Hepatocyte (in vitro differentiated cells): ENCODE measurements around the gene ANO10. TPM values are rescaled to one million over a fixed set of nuclear protein-coding genes. Genes with fewer than 3 reads are reported as not detected.

ENCODE experiments used
- DNase-seq: peaks from one replicate; pipeline ENCODE4 v3.0.0-alpha.2; 2016; ENCODE audit warnings: low spot score
- H2AFZ ChIP-seq: fragments of 200-600 bp; sonication (generic); 2 replicates; pipeline ENCODE4 v1.6.0; 2016; ENCODE audit warnings: antibody characterized with exemption, mild to moderate bottlenecking
- H3K27ac ChIP-seq: fragments of 200-600 bp; sonication (generic); 2 replicates; pipeline ENCODE4 v1.5.1; 2016; ENCODE audit warnings: mild to moderate bottlenecking
- H3K27me3 ChIP-seq: fragments of 200-600 bp; sonication (generic); 2 replicates; pipeline ENCODE4 v1.6.1; 2016
- H3K36me3 ChIP-seq: fragments of 200-600 bp; sonication (generic); replicated peaks from 2 replicates; pipeline ENCODE4 v1.5.1; 2016; ENCODE audit warnings: low read depth; ENCODE audit not compliant: insufficient read depth
- H3K4me1 ChIP-seq: fragments of 200-600 bp; sonication (generic); 2 replicates; pipeline ENCODE4 v1.5.1; 2016; ENCODE audit warnings: mild to moderate bottlenecking, moderate library complexity; ENCODE audit not compliant: insufficient read depth
- H3K4me2 ChIP-seq: fragments of 200-600 bp; sonication (generic); 2 replicates; pipeline ENCODE4 v1.6.0; 2016
- H3K4me3 ChIP-seq: fragments of 200-600 bp; sonication (generic); 2 replicates; pipeline ENCODE4 v1.5.1; 2016; ENCODE audit warnings: mild to moderate bottlenecking
- H3K79me2 ChIP-seq: fragments of 200-600 bp; sonication (generic); 2 replicates; pipeline ENCODE4 v1.6.0; 2017; ENCODE audit warnings: mild to moderate bottlenecking
- H3K9me2 ChIP-seq: fragments of 200-600 bp; sonication (generic); replicated peaks from 2 replicates; pipeline ENCODE4 v1.6.0; 2017; ENCODE audit warnings: mild to moderate bottlenecking; ENCODE audit not compliant: insufficient read depth
- H3K9me3 ChIP-seq: fragments of 200-600 bp; sonication (generic); 2 replicates; pipeline ENCODE4 v1.5.1; 2016; ENCODE audit warnings: low read depth, mild to moderate bottlenecking
- H4K20me1 ChIP-seq: fragments of 200-600 bp; sonication (generic); 2 replicates; pipeline ENCODE4 v1.6.0; 2016; ENCODE audit warnings: mild to moderate bottlenecking; ENCODE audit not compliant: insufficient read depth, poor library complexity, severe bottlenecking
- CTCF ChIP-seq: fragments of 200-600 bp; sonication (generic); IDR thresholded peaks from 2 replicates; pipeline ENCODE4 v1.5.1; 2016; ENCODE audit warnings: antibody characterized with exemption, mild to moderate bottlenecking; ENCODE audit not compliant: poor library complexity
- EZH2 ChIP-seq: fragments of 200-600 bp; sonication (generic); IDR thresholded peaks from 2 replicates; pipeline ENCODE4 v1.6.1; 2016; ENCODE audit warnings: antibody characterized with exemption, mild to moderate bottlenecking, borderline replicate concordance
- EZH2phosphoT487 ChIP-seq: fragments of 200-600 bp; sonication (generic); IDR thresholded peaks from one replicate; pipeline ENCODE4 v1.6.1; 2018; ENCODE audit warnings: antibody characterized with exemption, mild to moderate bottlenecking, low read depth, moderate library complexity; ENCODE audit not compliant: unreplicated experiment, severe bottlenecking
- WGBS: methylation state at CpG from one replicate; pipeline ENCODE4 v1.1.6; 2016; ENCODE audit warnings: low lambda C conversion rate; ENCODE audit errors: missing lambda C conversion rate; 5-methylcytosine and 5-hydroxymethylcytosine counted together
- polyA plus RNA-seq: library from polyadenylated mRNA; unstranded; fragments of >200 nt; fragmentation: Nextera tagmentation; extraction: Ambion mirVana; gene quantifications from 2 replicates; pipeline ENCODE4 v1.2.1, GENCODE V29; 2016
- total RNA-seq: library from RNA; depleted of rRNA; stranded (reverse); fragments of >200 nt; gene quantifications from 2 replicates; pipeline ENCODE4 v1.2.3, GENCODE V29; 2014

ANO10 gene
- total and polyA plus RNA-seq, 2 experiments from 2014 or later: 28.5 to 33.5 TPM

GRCh38 chr3:43405888-43406642 lies 215.7 kb downstream of the ANO10 start:
- no peaks in the 10 kb centered on the region for H3K9me3 ChIP-seq
- 87% methylated on average over 11 of the region's 11 CpGs for WGBS
- H3K79me2 ChIP-seq: no peaks in the 10 kb centered on the region
- H3K4me3 ChIP-seq: no peak overlapping the region
- no peak overlapping the region for H3K27ac ChIP-seq
- no peaks in the 10 kb centered on the region for H3K9me2 ChIP-seq
- H4K20me1 ChIP-seq: no peaks in the 10 kb centered on the region
- H3K4me2 ChIP-seq: no peak overlapping the region
- TF ChIP-seq CTCF: no peak
- no peak for TF ChIP-seq EZH2
- no peaks in the 10 kb centered on the region for H3K4me1 ChIP-seq
- peak; percentile 25 for DNase-seq
- H3K27me3 ChIP-seq: no peaks in the 10 kb centered on the region
- no peaks in the 10 kb centered on the region for H3K36me3 ChIP-seq
- H2AFZ ChIP-seq: no peak overlapping the region

GRCh38 chr3:43400781-43401730 lies 220.8 kb downstream of the ANO10 start:
- H3K9me3 ChIP-seq: no peaks in the 10 kb centered on the region
- DNase-seq: no peak
- H3K4me1 ChIP-seq: no peaks in the 10 kb centered on the region
- peak overlapping the region; percentile 45 for H3K27ac ChIP-seq
- no peak overlapping the region for H2AFZ ChIP-seq
- no peaks in the 10 kb centered on the region for H3K27me3 ChIP-seq
- TF ChIP-seq EZH2 (no peak), CTCF (no peak), EZH2phosphoT487 (no peak)
- H3K79me2 ChIP-seq: no peaks in the 10 kb centered on the region
- no peak overlapping the region for H3K4me2 ChIP-seq
- 87% methylated on average over 9 of the region's 9 CpGs for WGBS
- H3K9me2 ChIP-seq: no peaks in the 10 kb centered on the region
- no peaks in the 10 kb centered on the region for H3K36me3 ChIP-seq
- no peaks in the 10 kb centered on the region for H4K20me1 ChIP-seq
- H3K4me3 ChIP-seq: no peak overlapping the region

GRCh38 chr3:43400167-43400566 lies 221.6 kb downstream of the ANO10 start:
- no peaks in the 10 kb centered on the region for H4K20me1 ChIP-seq
- H3K27me3 ChIP-seq: no peaks in the 10 kb centered on the region
- no peak overlapping the region for H3K4me3 ChIP-seq
- no peaks in the 10 kb centered on the region for H3K79me2 ChIP-seq
- H3K9me3 ChIP-seq: no peaks in the 10 kb centered on the region
- DNase-seq: no peak
- WGBS: 94% methylated on average over 1 of the region's 1 CpG
- no peaks in the 10 kb centered on the region for H3K36me3 ChIP-seq
- no peak for TF ChIP-seq EZH2phosphoT487
- H3K9me2 ChIP-seq: no peaks in the 10 kb centered on the region
- H2AFZ ChIP-seq: no peak overlapping the region
- no peak overlapping the region for H3K27ac ChIP-seq
- H3K4me2 ChIP-seq: no peak overlapping the region
- H3K4me1 ChIP-seq: no peaks in the 10 kb centered on the region

- 95% methylated on average over 6 of the region's 6 CpGs for WGBS
- Histone ChIP-seq H3K4me2 (no peak overlapping the region), H4K20me1 (no peaks in the 10 kb centered on the region), H3K27ac (no peak overlapping the region), H3K79me2 (no peaks in the 10 kb centered on the region), H3K27me3 (no peaks in the 10 kb centered on the region), H3K9me3 (no peaks in the 10 kb centered on the region), H3K4me3 (no peak overlapping the region), H3K4me1 (no peaks in the 10 kb centered on the region), H3K9me2 (no peaks in the 10 kb centered on the region), H2AFZ (no peak overlapping the region), H3K36me3 (no peaks in the 10 kb centered on the region)
- no peak for TF ChIP-seq CTCF
- no peak for TF ChIP-seq EZH2phosphoT487
- no peak for TF ChIP-seq EZH2
- no peak for DNase-seq
Measured at GRCh38 chr3:43399034-43399433, 222.8 kb downstream of the ANO10 start.
